Spleen (tissue), 7 donors: ENCODE results near the gene RFESD.

ENCODE experiments used
- POLR2A ChIP-seq, 3 donors: fragments of 450-650 bp; IDR thresholded peaks; one replicate each; pipeline ENCODE4 v1.5.1; 2017; ENCODE audit warnings: antibody characterized with exemption in 3 of 3, mild to moderate bottlenecking in 1 of 3
- TF ChIP-seq, protein P1 (sequence below), 11 experiments: fragments of 200-600 bp in 7 of 11; fragments of 450-650 bp in 4 of 11; sonication (generic) in 4 of 11; IDR thresholded peaks in 8 of 11; conservative IDR thresholded peaks in 3 of 11; 1 replicate in 7 of 11; 2 replicates in 4 of 11; pipeline versions ENCODE4 v1.4.0 to v1.8.0; 2016 to 2021; ENCODE audit warnings: antibody characterized with exemption in 11 of 11, inconsistent platforms in 4 of 11, mild to moderate bottlenecking in 1 of 11
- donor health status: DM: no; HTN: no; CAD: no; lungs with moderate emphysema.
- donor health status: DM: no; HTN: no; CAD: no.
- donor health status: DM: no; HTN: no; CAD: no.

DNA sequence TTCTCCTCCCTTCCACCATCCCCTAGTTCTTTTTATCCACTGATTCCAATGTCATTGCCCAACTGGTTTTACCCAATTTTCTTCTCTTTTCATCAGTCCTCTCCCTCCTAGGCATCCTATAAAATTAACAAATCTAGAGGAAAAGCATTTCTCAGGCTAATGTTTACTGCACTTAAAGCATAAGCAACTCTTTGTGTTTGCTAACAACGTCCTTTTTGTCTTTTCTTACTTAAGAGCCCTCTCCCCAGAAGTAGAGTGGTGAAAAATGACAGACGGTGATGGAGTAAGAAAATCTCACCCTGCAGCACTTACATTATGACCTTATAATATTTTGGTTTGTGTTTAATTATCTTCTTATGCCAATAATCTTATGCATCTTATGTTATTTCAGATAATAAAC, 37.8 kb downstream of the RFESD start:
- no peak for TF ChIP-seq POLR2A (IDR thresholded peaks at IDR 0.05)
- TF ChIP-seq, protein P1, sequence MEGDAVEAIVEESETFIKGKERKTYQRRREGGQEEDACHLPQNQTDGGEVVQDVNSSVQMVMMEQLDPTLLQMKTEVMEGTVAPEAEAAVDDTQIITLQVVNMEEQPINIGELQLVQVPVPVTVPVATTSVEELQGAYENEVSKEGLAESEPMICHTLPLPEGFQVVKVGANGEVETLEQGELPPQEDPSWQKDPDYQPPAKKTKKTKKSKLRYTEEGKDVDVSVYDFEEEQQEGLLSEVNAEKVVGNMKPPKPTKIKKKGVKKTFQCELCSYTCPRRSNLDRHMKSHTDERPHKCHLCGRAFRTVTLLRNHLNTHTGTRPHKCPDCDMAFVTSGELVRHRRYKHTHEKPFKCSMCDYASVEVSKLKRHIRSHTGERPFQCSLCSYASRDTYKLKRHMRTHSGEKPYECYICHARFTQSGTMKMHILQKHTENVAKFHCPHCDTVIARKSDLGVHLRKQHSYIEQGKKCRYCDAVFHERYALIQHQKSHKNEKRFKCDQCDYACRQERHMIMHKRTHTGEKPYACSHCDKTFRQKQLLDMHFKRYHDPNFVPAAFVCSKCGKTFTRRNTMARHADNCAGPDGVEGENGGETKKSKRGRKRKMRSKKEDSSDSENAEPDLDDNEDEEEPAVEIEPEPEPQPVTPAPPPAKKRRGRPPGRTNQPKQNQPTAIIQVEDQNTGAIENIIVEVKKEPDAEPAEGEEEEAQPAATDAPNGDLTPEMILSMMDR (IDR thresholded peaks at IDR 0.05 in 8 of 11, conservative IDR thresholded peaks at IDR 0.05 in 3 of 11) = no peak
